GM12878 (cell line): ENCODE measurements around the gene PLA2G1B. TPM values are rescaled to one million over a fixed set of nuclear protein-coding genes. Genes with fewer than 3 reads are reported as not detected.

ENCODE experiments used
- ATAC-seq: fragments of 200-7000 bp; cut with Tn5 transposase; 3 replicates; pipeline ENCODE4 v1.9.1; 2020; ENCODE audit warnings: mild to moderate bottlenecking, moderate library complexity
- BruUV-seq: library from RNA; stranded (reverse); fragments of 400-500 nt; replicated peaks from 2 replicates; lab custom pipeline; 2021; lab: Mats Ljungman, UMichigan
- CTCF ChIA-PET: fragments of 300-600 bp; sonication (Branson Sonifier 250); formaldehyde crosslinking; extraction: SDS; loops from one replicate; lab custom pipeline; 2021; ENCODE audit warnings: inconsistent platforms; lab: Yijun Ruan, JAX
- POLR2A ChIA-PET: fragments of 350-600 bp; formaldehyde crosslinking; extraction: SDS; loops from one replicate; lab custom pipeline; 2021; ENCODE audit warnings: inconsistent platforms; lab: Charles Lee
- RAD21 ChIA-PET: fragments of 300-600 bp; sonication (Branson Sonifier 250); formaldehyde crosslinking; loops from one replicate; lab custom pipeline; 2023; ENCODE audit warnings: antibody characterized with exemption; ENCODE audit not compliant: unreplicated experiment; lab: Charles Lee
- SMC1A ChIA-PET: fragments of 300-600 bp; sonication (Branson Sonifier 250); formaldehyde crosslinking; loops from one replicate; lab custom pipeline; 2023; ENCODE audit not compliant: unreplicated experiment, uncharacterized antibody; lab: Charles Lee
- DNase-seq: peaks from one replicate; pipeline ENCODE4 v3.0.0-alpha.2; 2011; ENCODE audit warnings: low read depth, low spot score
- FAIRE-seq: peaks from 3 replicates; lab custom pipeline; 2011; peaks lifted over from hg19 to GRCh38; lab: Jason Lieb, UNC
- H2AFZ ChIP-seq: 2 replicates; pipeline ENCODE4 v1.6.0; 2011; ENCODE audit warnings: low read depth, low read length, control low read depth; ENCODE audit not compliant: control insufficient read depth
- H3K27ac ChIP-seq: 2 replicates; pipeline ENCODE4 v1.5.1; 2011; ENCODE audit warnings: control low read depth; ENCODE audit not compliant: control insufficient read depth, insufficient read depth
- H3K27me3 ChIP-seq, 2 experiments: replicated peaks in 1 of 2; 2 replicates each; pipeline versions ENCODE4 v1.6.0 to v1.6.1; 2011; ENCODE audit warnings: low read length in 1 of 2; ENCODE audit not compliant: control insufficient read depth in 2 of 2, insufficient read depth in 2 of 2
- H3K36me3 ChIP-seq, 2 experiments: 2 replicates each; pipeline ENCODE4 v1.5.1; 2011; ENCODE audit warnings: low read length in 1 of 2; ENCODE audit not compliant: control insufficient read depth in 2 of 2, insufficient read depth in 2 of 2
- H3K4me1 ChIP-seq: 2 replicates; pipeline ENCODE4 v1.6.1; 2011; ENCODE audit warnings: mild to moderate bottlenecking, low read length, moderate library complexity, mixed read lengths; ENCODE audit not compliant: control insufficient read depth, insufficient read depth
- H3K4me2 ChIP-seq: 2 replicates; pipeline ENCODE4 v1.6.0; 2011; ENCODE audit warnings: control low read depth; ENCODE audit not compliant: control insufficient read depth, insufficient read depth
- H3K4me3 ChIP-seq: fragments of 200-600 bp; sonication (generic); 2 replicates; pipeline ENCODE4 v1.5.1; 2016
- H3K79me2 ChIP-seq: 2 replicates; pipeline ENCODE4 v1.6.0; 2011; ENCODE audit warnings: low read length; ENCODE audit not compliant: control insufficient read depth, insufficient read depth
- H3K9ac ChIP-seq: 2 replicates; pipeline ENCODE4 v1.8.0; 2011; ENCODE audit warnings: low read length, control low read depth, mixed read lengths; ENCODE audit not compliant: control insufficient read depth, insufficient read depth
- H3K9me3 ChIP-seq: replicated peaks from 3 replicates; pipeline ENCODE4 v1.5.1; 2011; ENCODE audit warnings: mild to moderate bottlenecking, low read length; ENCODE audit not compliant: control insufficient read depth, insufficient read depth
- H4K20me1 ChIP-seq: 2 replicates; pipeline ENCODE4 v1.6.0; 2011; ENCODE audit not compliant: control insufficient read depth, insufficient read depth
- WGBS: methylation state at CpG from one replicate; pipeline ENCODE4 v1.1.6; 2016; ENCODE audit warnings: low lambda C conversion rate; ENCODE audit not compliant: insufficient replicate concordance, insufficient coverage; ENCODE audit errors: missing lambda C conversion rate; 5-methylcytosine and 5-hydroxymethylcytosine counted together
- in situ Hi-C: fragments of 300-500 bp; cut with MboI; formaldehyde crosslinking; loops from 9 replicates; pipeline ENCODE4 v1.14.3; 2018; ENCODE audit warnings: mixed read lengths
- intact Hi-C: fragments of 100-400 bp; cut with micrococcal nuclease; formaldehyde crosslinking; loops from one replicate; pipeline ENCODE4 v1.14.2; 2022; ENCODE audit not compliant: unreplicated experiment
- polyA plus RNA-seq, 11 experiments: library from polyadenylated mRNA; depleted of rRNA in 4 of 11; unstranded in 6 of 11; stranded (reverse) in 5 of 11; fragments of >200 nt; fragmentation: Nextera tagmentation in 4 of 11; fragmentation: Illumina TruSeq in 1 of 11; extraction: Ambion mirVana in 4 of 11; extraction: Trizol in 1 of 11; gene quantifications; 1 replicate in 1 of 11; 2 replicates in 10 of 11; pipeline versions ENCODE4 v1.2.1 to v1.2.3, GENCODE V29; 2011 to 2016; ENCODE audit warnings: inconsistent platforms in 2 of 11, missing spikeins in 2 of 11, low read depth in 1 of 11
- total RNA-seq, 4 experiments: library from RNA; depleted of rRNA in 3 of 4; stranded (reverse); fragments of >200 nt in 3 of 4; fragmentation: Illumina TruSeq in 1 of 4; extraction: Trizol in 1 of 4; gene quantifications; 2 replicates each; pipeline versions ENCODE4 v1.2.1 to v1.2.3, GENCODE V29; 2013 to 2021
- TF ChIP-seq, protein P1 (sequence below): IDR thresholded peaks from 2 replicates; pipeline ENCODE4 v1.6.1; 2011; ENCODE audit warnings: mild to moderate bottlenecking, low read depth, low read length, moderate library complexity; ENCODE audit not compliant: insufficient replicate concordance
- TF ChIP-seq, protein P2 (sequence below): fragments of 450-650 bp; IDR thresholded peaks from 2 replicates; pipeline ENCODE4 v1.6.1; 2017; ENCODE audit warnings: mild to moderate bottlenecking, moderate library complexity

PLA2G1B gene
- total and polyA plus RNA-seq, 10 of the 15 experiments (the other 5 are each of a cell fraction or from before 2014, with no cell fraction given): not detected

DNA sequence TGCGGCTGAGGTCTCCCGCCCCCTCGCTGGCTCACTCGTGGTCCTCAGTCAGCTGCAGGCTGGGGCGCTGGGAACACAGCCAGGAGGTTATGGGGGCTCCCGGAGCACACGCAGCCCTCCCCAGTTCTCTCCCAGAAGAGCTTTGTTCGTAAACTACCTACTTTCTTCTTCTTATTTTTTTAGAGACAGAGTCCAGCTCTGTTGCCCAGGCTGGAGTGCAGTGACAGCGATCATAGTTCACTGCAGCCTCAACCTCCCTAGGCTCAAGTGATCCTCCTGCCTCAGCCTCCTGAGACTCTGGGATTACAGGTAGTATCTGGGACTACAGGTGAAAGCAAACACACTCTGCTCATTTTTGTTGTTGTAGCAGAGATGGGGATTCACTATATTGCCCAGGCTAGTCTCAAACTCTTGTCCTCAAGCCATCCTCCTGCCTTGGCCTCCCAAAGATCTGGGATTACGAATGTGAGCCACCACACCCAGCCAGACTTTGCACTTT lies 15.5 kb upstream of the PLA2G1B start:
- Histone ChIP-seq H3K79me2 (no peaks in the 10 kb centered on the region), H3K4me1 (no peaks in the 10 kb centered on the region), H4K20me1 (no peaks in the 10 kb centered on the region), H3K4me3 (no peak overlapping the region), H3K9ac (no peak overlapping the region), H3K36me3 (no peaks in the 10 kb centered on the region), H3K4me2 (no peak overlapping the region), H3K9me3 (no peaks in the 10 kb centered on the region; the same call in 2 of the 3 replicates), H2AFZ (no peak overlapping the region), H3K27ac (no peak overlapping the region), H3K27me3 (no peaks in the 10 kb centered on the region)
- in situ Hi-C loops: no loop called here
- FAIRE-seq: no peak
- RAD21 ChIA-PET: no interaction called here
- intact Hi-C loops: no loop called here
- TF ChIP-seq, protein P1, sequence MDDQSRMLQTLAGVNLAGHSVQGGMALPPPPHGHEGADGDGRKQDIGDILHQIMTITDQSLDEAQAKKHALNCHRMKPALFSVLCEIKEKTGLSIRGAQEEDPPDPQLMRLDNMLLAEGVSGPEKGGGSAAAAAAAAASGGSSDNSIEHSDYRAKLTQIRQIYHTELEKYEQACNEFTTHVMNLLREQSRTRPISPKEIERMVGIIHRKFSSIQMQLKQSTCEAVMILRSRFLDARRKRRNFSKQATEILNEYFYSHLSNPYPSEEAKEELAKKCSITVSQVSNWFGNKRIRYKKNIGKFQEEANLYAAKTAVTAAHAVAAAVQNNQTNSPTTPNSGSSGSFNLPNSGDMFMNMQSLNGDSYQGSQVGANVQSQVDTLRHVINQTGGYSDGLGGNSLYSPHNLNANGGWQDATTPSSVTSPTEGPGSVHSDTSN: no peak
- TF ChIP-seq, protein P2, sequence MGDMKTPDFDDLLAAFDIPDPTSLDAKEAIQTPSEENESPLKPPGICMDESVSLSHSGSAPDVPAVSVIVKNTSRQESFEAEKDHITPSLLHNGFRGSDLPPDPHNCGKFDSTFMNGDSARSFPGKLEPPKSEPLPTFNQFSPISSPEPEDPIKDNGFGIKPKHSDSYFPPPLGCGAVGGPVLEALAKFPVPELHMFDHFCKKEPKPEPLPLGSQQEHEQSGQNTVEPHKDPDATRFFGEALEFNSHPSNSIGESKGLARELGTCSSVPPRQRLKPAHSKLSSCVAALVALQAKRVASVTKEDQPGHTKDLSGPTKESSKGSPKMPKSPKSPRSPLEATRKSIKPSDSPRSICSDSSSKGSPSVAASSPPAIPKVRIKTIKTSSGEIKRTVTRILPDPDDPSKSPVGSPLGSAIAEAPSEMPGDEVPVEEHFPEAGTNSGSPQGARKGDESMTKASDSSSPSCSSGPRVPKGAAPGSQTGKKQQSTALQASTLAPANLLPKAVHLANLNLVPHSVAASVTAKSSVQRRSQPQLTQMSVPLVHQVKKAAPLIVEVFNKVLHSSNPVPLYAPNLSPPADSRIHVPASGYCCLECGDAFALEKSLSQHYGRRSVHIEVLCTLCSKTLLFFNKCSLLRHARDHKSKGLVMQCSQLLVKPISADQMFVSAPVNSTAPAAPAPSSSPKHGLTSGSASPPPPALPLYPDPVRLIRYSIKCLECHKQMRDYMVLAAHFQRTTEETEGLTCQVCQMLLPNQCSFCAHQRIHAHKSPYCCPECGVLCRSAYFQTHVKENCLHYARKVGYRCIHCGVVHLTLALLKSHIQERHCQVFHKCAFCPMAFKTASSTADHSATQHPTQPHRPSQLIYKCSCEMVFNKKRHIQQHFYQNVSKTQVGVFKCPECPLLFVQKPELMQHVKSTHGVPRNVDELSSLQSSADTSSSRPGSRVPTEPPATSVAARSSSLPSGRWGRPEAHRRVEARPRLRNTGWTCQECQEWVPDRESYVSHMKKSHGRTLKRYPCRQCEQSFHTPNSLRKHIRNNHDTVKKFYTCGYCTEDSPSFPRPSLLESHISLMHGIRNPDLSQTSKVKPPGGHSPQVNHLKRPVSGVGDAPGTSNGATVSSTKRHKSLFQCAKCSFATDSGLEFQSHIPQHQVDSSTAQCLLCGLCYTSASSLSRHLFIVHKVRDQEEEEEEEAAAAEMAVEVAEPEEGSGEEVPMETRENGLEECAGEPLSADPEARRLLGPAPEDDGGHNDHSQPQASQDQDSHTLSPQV: no peak
- SMC1A ChIA-PET: no interaction called here
- CTCF ChIA-PET: interaction anchor here (0.6 to 0.7 kb wide), 2 partner anchors 16 to 120 kb away, joined by 3 read pairs; no protein-coding TSS in a partner anchor
- POLR2A ChIA-PET: no interaction called here
- WGBS: 64% methylated on average over 8 of the region's 10 CpGs
- no peak for ATAC-seq
- no peak for DNase-seq
- no TSS peak for BruUV-seq
